NB4 (cell line): ENCODE measurements around the gene CYB5R3.
"Not testable (repeated sequence)": the region's sequence is repeated elsewhere in the genome, so short reads cannot be mapped to it uniquely, and the experiment has no call there.

Source experiments
- CTCF ChIP-seq: IDR thresholded peaks from one replicate; pipeline ENCODE4 v1.5.1; 2012; ENCODE audit warnings: low read depth, low read length
- MAX ChIP-seq: IDR thresholded peaks from 2 replicates; pipeline ENCODE4 v1.6.1; 2011; ENCODE audit warnings: low read depth, low read length
- MYC ChIP-seq: IDR thresholded peaks from 2 replicates; pipeline ENCODE4 v1.6.1; 2011; ENCODE audit warnings: low read depth, low read length
- POLR2A ChIP-seq: IDR thresholded peaks from 2 replicates; pipeline ENCODE4 v1.6.1; 2011; ENCODE audit warnings: mild to moderate bottlenecking; ENCODE audit not compliant: insufficient read length; ENCODE audit errors: extremely low read depth

- not testable (repeated sequence) for TF ChIP-seq CTCF, POLR2A, MAX, MYC
Measured at GRCh38 chr22:42615860-42616175, 33.4 kb downstream of the CYB5R3 start.
